ENCODE measurements around the gene LCN6. TPM values are rescaled to one million over a fixed set of nuclear protein-coding genes. Genes with fewer than 3 reads are reported as not detected.

LCN6 gene
- total and polyA plus RNA-seq, 2 of the 13 experiments (the other 11 are each of a cell fraction or from before 2014, with no cell fraction given), result not detected

DNA sequence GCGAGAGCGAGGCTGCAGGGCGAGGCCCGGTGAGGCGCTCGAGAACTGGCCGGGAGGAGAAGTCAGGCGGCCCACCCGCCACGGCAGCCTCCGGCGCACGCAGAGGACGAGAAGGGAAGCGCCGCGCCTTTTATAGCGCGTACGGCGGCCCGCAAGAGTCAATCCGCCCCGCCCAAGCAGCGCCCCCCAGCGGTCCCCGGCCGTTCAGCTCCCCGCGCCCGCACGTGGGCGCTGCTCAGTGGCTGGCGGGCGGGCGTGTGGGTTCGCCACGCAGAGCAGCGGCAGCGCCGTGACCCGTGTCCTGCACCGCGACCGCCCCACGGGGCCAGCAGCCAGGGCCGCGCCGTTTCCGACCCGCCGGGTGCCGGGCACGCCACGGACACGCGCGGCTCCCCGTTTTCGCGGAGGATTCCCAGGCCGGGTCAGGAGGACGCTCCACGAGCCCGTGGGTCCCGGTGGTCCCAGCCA, 20.2 kb downstream of the LCN6 start (continued):
- no peak for TF ChIP-seq ELK4 (CRISPR knock-in tag; IDR thresholded peaks at IDR 0.05; ENCODE audit: borderline replicate concordance)
- peak; percentile 92; the same call in 1 of the 2 replicates for TF ChIP-seq ARID4A (CRISPR knock-in tag; IDR thresholded peaks at IDR 0.05; ENCODE audit: borderline replicate concordance)
- peak; percentile 56 for TF ChIP-seq CCAR2 (optimal IDR thresholded peaks at IDR 0.05; ENCODE audit: low read depth, low read length)
- TF ChIP-seq RFX1 (IDR thresholded peaks at IDR 0.05), result no peak
- no peak for TF ChIP-seq ZNF850 (CRISPR knock-in tag; conservative IDR thresholded peaks at IDR 0.05)
- TF ChIP-seq, protein P1, sequence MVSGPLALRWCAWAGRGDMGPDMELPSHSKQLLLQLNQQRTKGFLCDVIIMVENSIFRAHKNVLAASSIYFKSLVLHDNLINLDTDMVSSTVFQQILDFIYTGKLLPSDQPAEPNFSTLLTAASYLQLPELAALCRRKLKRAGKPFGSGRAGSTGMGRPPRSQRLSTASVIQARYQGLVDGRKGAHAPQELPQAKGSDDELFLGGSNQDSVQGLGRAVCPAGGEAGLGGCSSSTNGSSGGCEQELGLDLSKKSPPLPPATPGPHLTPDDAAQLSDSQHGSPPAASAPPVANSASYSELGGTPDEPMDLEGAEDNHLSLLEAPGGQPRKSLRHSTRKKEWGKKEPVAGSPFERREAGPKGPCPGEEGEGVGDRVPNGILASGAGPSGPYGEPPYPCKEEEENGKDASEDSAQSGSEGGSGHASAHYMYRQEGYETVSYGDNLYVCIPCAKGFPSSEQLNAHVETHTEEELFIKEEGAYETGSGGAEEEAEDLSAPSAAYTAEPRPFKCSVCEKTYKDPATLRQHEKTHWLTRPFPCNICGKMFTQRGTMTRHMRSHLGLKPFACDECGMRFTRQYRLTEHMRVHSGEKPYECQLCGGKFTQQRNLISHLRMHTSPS (CRISPR knock-in tag; IDR thresholded peaks at IDR 0.05; ENCODE audit: low read depth), result peak; percentile 29; the same call in 1 of the 2 replicates
- peak; percentile 82 for TF ChIP-seq ZNF639 (CRISPR knock-in tag; conservative IDR thresholded peaks at IDR 0.05)
- no peak for TF ChIP-seq SMARCE1 (IDR thresholded peaks at IDR 0.05; ENCODE audit: borderline replicate concordance)
- TF ChIP-seq ATM (IDR thresholded peaks at IDR 0.05; ENCODE audit: borderline replicate concordance), result no peak
- peak; percentile 71; the same call in 1 of the 2 replicates for TF ChIP-seq MED13 (CRISPR knock-in tag; IDR thresholded peaks at IDR 0.05)
- peak; percentile 59; the same call in 1 of the 2 replicates for TF ChIP-seq NR2C2 (CRISPR knock-in tag; IDR thresholded peaks at IDR 0.05; ENCODE audit: borderline replicate concordance)
- TF ChIP-seq SETDB1 (CRISPR knock-in tag; IDR thresholded peaks at IDR 0.05; ENCODE audit: borderline replicate concordance), result no peak
- TF ChIP-seq CCDC6 (CRISPR knock-in tag; IDR thresholded peaks at IDR 0.05), result peak; percentile 99
- peak; percentile 86 for TF ChIP-seq SRSF1 (optimal IDR thresholded peaks at IDR 0.05; ENCODE audit: low read depth, low read length)
- peak; percentile 99 for TF ChIP-seq DMAP1 (CRISPR knock-in tag; IDR thresholded peaks at IDR 0.05)
- TF ChIP-seq FOXM1 (CRISPR knock-in tag; IDR thresholded peaks at IDR 0.05), result no peak
- TF ChIP-seq ZSCAN25 (CRISPR knock-in tag; IDR thresholded peaks at IDR 0.05), result peak; percentile 68; the same call in 1 of the 2 replicates
- peak; percentile 63 for TF ChIP-seq MED8 (CRISPR knock-in tag; IDR thresholded peaks at IDR 0.05; ENCODE audit: insufficient replicate concordance)
- no peak; the same call in 1 of the 2 replicates for TF ChIP-seq GFI1 (CRISPR knock-in tag; IDR thresholded peaks at IDR 0.05; ENCODE audit: borderline replicate concordance)
- TF ChIP-seq KLF9 (CRISPR knock-in tag; IDR thresholded peaks at IDR 0.05; ENCODE audit: low read depth), result no peak
- TF ChIP-seq KDM6A (CRISPR knock-in tag; IDR thresholded peaks at IDR 0.05; ENCODE audit: low read depth), result no peak
- 0 out of 2 replicates have a peak, but pooled peaks have one; percentile 56 for TF ChIP-seq ZNF891 (CRISPR knock-in tag; IDR thresholded peaks at IDR 0.05)
- TF ChIP-seq ZNF83 (CRISPR knock-in tag; IDR thresholded peaks at IDR 0.05; ENCODE audit: borderline replicate concordance), result peak; percentile 80; the same call in 1 of the 2 replicates
- TF ChIP-seq SSRP1 (CRISPR knock-in tag; IDR thresholded peaks at IDR 0.05), result no peak
